GM19043 (cell line): ENCODE data around the gene KLHDC10.
"Not testable (repeated sequence)": the region's sequence is repeated elsewhere in the genome, so short reads cannot be mapped to it uniquely, and the experiment has no call there.

Source experiments
- ATAC-seq: cut with Tn5 transposase; IDR thresholded peaks from one replicate; pipeline ENCODE4 v1.9.1; 2021; ENCODE audit warnings: low read depth; ENCODE audit not compliant: unreplicated experiment

KLHDC10 gene

GRCh38 chr7:130152493-130153210 lies 82.3 kb downstream of the KLHDC10 start:
- ATAC-seq = no peak

- no peak for ATAC-seq
These were observed 83.0 kb downstream of the KLHDC10 start for GRCh38 chr7:130153211-130153908.

- no peak for ATAC-seq
These were observed 83.8 kb downstream of the KLHDC10 start for GRCh38 chr7:130154131-130154500.

GRCh38 chr7:130154501-130155317 lies 84.4 kb downstream of the KLHDC10 start:
- no peak for ATAC-seq

GRCh38 chr7:130156140-130156539 lies 85.8 kb downstream of the KLHDC10 start:
- ATAC-seq = no peak

GRCh38 chr7:130157700-130158099 lies 87.4 kb downstream of the KLHDC10 start:
- no peak for ATAC-seq

GRCh38 chr7:130160023-130160422 lies 89.7 kb downstream of the KLHDC10 start:
- no peak for ATAC-seq

- no peak for ATAC-seq
These were observed 90.1 kb downstream of the KLHDC10 start for GRCh38 chr7:130160455-130160854.

- ATAC-seq = no peak
These were observed 91.9 kb downstream of the KLHDC10 start for GRCh38 chr7:130162196-130162595.

GRCh38 chr7:130174237-130174959 lies 104.1 kb downstream of the KLHDC10 start:
- ATAC-seq = no peak

- no peak for ATAC-seq
These were observed 107.9 kb downstream of the KLHDC10 start for GRCh38 chr7:130178251-130178650.

GRCh38 chr7:130179631-130180030 lies 109.3 kb downstream of the KLHDC10 start:
- no peak for ATAC-seq

- no peak for ATAC-seq
These were observed 110.4 kb downstream of the KLHDC10 start for GRCh38 chr7:130180571-130181262.

GRCh38 chr7:130181263-130181605 lies 110.9 kb downstream of the KLHDC10 start:
- no peak for ATAC-seq

- ATAC-seq = peak; percentile 89
These were observed 112.7 kb downstream of the KLHDC10 start for GRCh38 chr7:130182990-130183389.

GRCh38 chr7:130184349-130184748 lies 114.0 kb downstream of the KLHDC10 start:
- not testable (repeated sequence) for ATAC-seq
